Measurements from ENCODE around the gene SIPA1L3. TPM values are rescaled to one million over a fixed set of nuclear protein-coding genes. Genes with fewer than 3 reads are reported as not detected.
"Not testable (repeated sequence)": the region's sequence is repeated elsewhere in the genome, so short reads cannot be mapped to it uniquely, and the experiment has no call there.

The SIPA1L3 gene
- total RNA-seq, 2 experiments from 2014 or later = 8.9 to 9.8 TPM

- Mint-ChIP-seq H3K9me3 (no peaks in the 10 kb centered on the region), H3K36me3 (ENCODE audit: low read depth) (no peaks in the 10 kb centered on the region), H3K27me3 (peaks cover 56% of the 10 kb centered on the region), H3K4me1 (ENCODE audit: low read depth) (peaks cover 16% of the 10 kb centered on the region), H3K4me3 (no peak overlapping the region), H3K27ac (no peak overlapping the region)
- ChIA-PET CTCF (interaction anchor here (1.1 to 3.9 kb wide), 5 partner anchors 17 to 325 kb away, joined by 3 to 17 read pairs (median 3); no protein-coding TSS in a partner anchor), POLR2A (no interaction called here)
- no peak for ATAC-seq
- no peak for TF ChIP-seq CTCF (IDR thresholded peaks at IDR 0.05)
- intact Hi-C loops (cut with micrococcal nuclease) = loop anchor here (10.0 kb wide), 1 partner anchor 323 kb away; the partner anchor contains the start of genes SIPA1L3 and WDR87
- DNase-seq = no peak
These were observed 320.4 kb downstream of the SIPA1L3 start for GRCh38 chr19:38227287-38228004.

GRCh38 chr19:38228005-38228377 is 321.0 kb downstream of the SIPA1L3 start:
- H3K36me3 Mint-ChIP-seq (ENCODE audit: low read depth) = no peaks in the 10 kb centered on the region
- ChIA-PET POLR2A (no interaction called here), CTCF (interaction anchor here (1.4 to 3.9 kb wide), 3 partner anchors 16 to 326 kb away, joined by 3 to 17 read pairs (median 3); no protein-coding TSS in a partner anchor)
- ATAC-seq = no peak
- H3K27ac Mint-ChIP-seq = no peak overlapping the region
- H3K27me3 Mint-ChIP-seq = peaks cover 53% of the 10 kb centered on the region
- no peaks in the 10 kb centered on the region for H3K9me3 Mint-ChIP-seq
- no peak for TF ChIP-seq CTCF (IDR thresholded peaks at IDR 0.05)
- DNase-seq = no peak
- H3K4me1 Mint-ChIP-seq (ENCODE audit: low read depth) = peaks cover 14% of the 10 kb centered on the region
- H3K4me3 Mint-ChIP-seq = no peak overlapping the region
- intact Hi-C loops (cut with micrococcal nuclease) = loop anchor here (10.0 kb wide), 1 partner anchor 323 kb away; the partner anchor contains the start of genes SIPA1L3 and WDR87

GRCh38 chr19:38228491-38229439 is 321.8 kb downstream of the SIPA1L3 start:
- ChIA-PET POLR2A (no interaction called here), CTCF (no interaction called here)
- no peak overlapping the region for H3K27ac Mint-ChIP-seq
- ATAC-seq (no peak), DNase-seq (no peak)
- TF ChIP-seq CTCF (IDR thresholded peaks at IDR 0.05) = no peak
- no peaks in the 10 kb centered on the region for H3K36me3 Mint-ChIP-seq (ENCODE audit: low read depth)
- peak overlapping the region; percentile 51 for H3K4me3 Mint-ChIP-seq
- intact Hi-C loops (cut with micrococcal nuclease) = loop anchor here (10.0 kb wide), 1 partner anchor 324 kb away; the partner anchor contains the start of genes SIPA1L3 and WDR87
- H3K9me3 Mint-ChIP-seq = no peaks in the 10 kb centered on the region
- peaks cover 46% of the 10 kb centered on the region for H3K27me3 Mint-ChIP-seq
- peaks cover 8% of the 10 kb centered on the region for H3K4me1 Mint-ChIP-seq (ENCODE audit: low read depth)

- TF ChIP-seq CTCF (IDR thresholded peaks at IDR 0.05) = no peak
- H3K4me1 Mint-ChIP-seq (ENCODE audit: low read depth) = peaks cover 6% of the 10 kb centered on the region
- ChIA-PET CTCF (interaction anchor here (0.6 to 1.5 kb wide), 2 partner anchors 174 to 328 kb away, joined by 3 to 5 read pairs; no protein-coding TSS in a partner anchor), POLR2A (no interaction called here)
- no peaks in the 10 kb centered on the region for H3K9me3 Mint-ChIP-seq
- intact Hi-C loops (cut with micrococcal nuclease) = loop anchor here (10.0 kb wide), 1 partner anchor 325 kb away; the partner anchor contains the start of genes SIPA1L3 and WDR87
- DNase-seq = peak; percentile 81
- no peak overlapping the region for H3K4me3 Mint-ChIP-seq
- no peaks in the 10 kb centered on the region for H3K36me3 Mint-ChIP-seq (ENCODE audit: low read depth)
- peaks cover 40% of the 10 kb centered on the region for H3K27me3 Mint-ChIP-seq
- no peak overlapping the region for H3K27ac Mint-ChIP-seq
- ATAC-seq = peak; percentile 94
These were observed 322.6 kb downstream of the SIPA1L3 start for GRCh38 chr19:38229585-38230073.

- DNase-seq; intact Hi-C loops (cut with micrococcal nuclease); H3K9me3 Mint-ChIP-seq; H3K4me3 Mint-ChIP-seq; ATAC-seq; H3K4me1 Mint-ChIP-seq (ENCODE audit: low read depth); H3K27ac Mint-ChIP-seq; H3K36me3 Mint-ChIP-seq (ENCODE audit: low read depth); POLR2A ChIA-PET: not testable (repeated sequence)
- CTCF ChIA-PET = interaction anchor here (0.6 to 1.6 kb wide), 6 partner anchors 88 to 333 kb away, joined by 3 to 5 read pairs (median 4); partner anchors contain the start of gene CATSPERG
- peaks cover 35% of the 10 kb centered on the region for H3K27me3 Mint-ChIP-seq
These were observed 323.6 kb downstream of the SIPA1L3 start for GRCh38 chr19:38230506-38231133.

All from activated CD8-positive, alpha-beta T cell treated with anti-CD3 and anti-CD28 coated beads for 36 hours (primary cell).